Stimulated activated CD4-positive, alpha-beta T cell treated with anti-CD3 and anti-CD28 coated beads, Interleukin-2, amount 100 ng/mL, for 48 hours (primary cell): ENCODE measurements around the gene COL6A5.
"Not testable (repeated sequence)": the region's sequence is repeated elsewhere in the genome, so short reads cannot be mapped to it uniquely, and the experiment has no call there.

Experiments
- DNase-seq, 2 donors: peaks; one replicate each; pipeline ENCODE4 v3.0.0-alpha.2; 2020

The COL6A5 gene, protein sequence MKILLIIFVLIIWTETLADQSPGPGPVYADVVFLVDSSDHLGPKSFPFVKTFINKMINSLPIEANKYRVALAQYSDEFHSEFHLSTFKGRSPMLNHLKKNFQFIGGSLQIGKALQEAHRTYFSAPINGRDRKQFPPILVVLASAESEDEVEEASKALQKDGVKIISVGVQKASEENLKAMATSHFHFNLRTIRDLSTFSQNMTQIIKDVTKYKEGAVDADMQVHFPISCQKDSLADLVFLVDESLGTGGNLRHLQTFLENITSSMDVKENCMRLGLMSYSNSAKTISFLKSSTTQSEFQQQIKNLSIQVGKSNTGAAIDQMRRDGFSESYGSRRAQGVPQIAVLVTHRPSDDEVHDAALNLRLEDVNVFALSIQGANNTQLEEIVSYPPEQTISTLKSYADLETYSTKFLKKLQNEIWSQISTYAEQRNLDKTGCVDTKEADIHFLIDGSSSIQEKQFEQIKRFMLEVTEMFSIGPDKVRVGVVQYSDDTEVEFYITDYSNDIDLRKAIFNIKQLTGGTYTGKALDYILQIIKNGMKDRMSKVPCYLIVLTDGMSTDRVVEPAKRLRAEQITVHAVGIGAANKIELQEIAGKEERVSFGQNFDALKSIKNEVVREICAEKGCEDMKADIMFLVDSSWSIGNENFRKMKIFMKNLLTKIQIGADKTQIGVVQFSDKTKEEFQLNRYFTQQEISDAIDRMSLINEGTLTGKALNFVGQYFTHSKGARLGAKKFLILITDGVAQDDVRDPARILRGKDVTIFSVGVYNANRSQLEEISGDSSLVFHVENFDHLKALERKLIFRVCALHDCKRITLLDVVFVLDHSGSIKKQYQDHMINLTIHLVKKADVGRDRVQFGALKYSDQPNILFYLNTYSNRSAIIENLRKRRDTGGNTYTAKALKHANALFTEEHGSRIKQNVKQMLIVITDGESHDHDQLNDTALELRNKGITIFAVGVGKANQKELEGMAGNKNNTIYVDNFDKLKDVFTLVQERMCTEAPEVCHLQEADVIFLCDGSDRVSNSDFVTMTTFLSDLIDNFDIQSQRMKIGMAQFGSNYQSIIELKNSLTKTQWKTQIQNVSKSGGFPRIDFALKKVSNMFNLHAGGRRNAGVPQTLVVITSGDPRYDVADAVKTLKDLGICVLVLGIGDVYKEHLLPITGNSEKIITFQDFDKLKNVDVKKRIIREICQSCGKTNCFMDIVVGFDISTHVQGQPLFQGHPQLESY (N-terminal part only)

GRCh38 chr3:130345487-130346079 is at the start of gene COL6A5:
Gene COL6A5, plus strand, starts transcription at chr3:130345672. Its CDS starts 27,967 bp downstream, at chr3:130373639.
- DNase-seq: no peak

DNA sequence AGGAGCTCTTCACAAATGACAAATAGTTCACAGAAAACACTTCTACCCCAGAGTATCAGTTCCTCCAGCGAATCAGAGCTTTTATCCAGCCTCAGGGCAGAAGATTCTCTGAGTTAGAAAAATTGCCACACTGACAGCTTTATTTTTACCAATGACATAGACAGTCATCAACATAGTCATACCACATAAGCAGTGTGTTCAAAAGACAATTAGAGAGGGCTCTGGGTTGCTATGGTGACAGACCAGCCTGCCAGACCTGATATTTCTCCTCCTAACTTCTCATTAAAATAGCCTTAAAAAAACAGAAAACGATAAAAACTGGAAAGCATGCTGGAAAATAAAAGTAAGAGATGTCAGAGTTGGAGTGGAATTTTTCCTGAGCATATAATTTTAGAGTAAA is 45.9 kb upstream of the COL6A5 start:
- no peak for DNase-seq

- no peak for DNase-seq
Measured at GRCh38 chr3:130300888-130301287, 44.6 kb upstream of the COL6A5 start.

DNA sequence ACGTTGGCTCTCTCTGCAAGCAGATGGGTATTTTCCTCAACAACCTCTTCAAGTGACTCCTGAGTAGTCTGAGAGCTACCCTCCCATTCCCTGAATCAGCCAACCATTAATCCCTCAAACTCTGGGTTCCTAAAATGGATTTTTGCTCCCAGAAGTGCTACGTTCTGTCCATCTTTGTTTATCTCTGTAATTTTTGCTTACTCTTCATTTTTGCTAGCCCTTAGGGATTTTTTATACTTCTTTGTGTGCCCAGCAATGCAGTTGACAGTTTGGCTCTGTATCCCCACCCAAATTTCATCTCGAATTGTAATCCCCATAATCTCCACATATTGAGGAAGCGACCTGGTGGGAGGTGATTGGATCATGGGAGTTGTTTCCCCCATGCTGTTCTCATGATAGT is 35.4 kb upstream of the COL6A5 start:
- DNase-seq: no peak

DNA sequence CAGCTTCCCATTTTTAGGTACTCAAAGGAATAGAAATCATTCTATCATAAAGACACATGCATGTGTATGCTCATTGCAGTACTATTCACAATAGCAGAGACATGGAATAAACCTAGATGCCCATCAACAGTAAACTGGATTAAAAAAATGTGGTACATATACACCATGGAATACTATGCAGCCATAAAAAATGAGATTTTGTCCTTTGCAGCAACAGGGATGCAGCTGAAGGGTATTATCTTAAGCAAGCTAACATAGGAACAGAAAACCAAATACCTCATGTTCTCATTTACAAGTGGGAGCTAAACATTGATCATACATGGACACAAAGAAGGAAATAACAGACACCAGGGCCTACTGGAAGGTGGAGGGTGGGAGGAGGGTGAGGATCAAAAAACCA is 33.1 kb upstream of the COL6A5 start:
- DNase-seq: no peak

DNA sequence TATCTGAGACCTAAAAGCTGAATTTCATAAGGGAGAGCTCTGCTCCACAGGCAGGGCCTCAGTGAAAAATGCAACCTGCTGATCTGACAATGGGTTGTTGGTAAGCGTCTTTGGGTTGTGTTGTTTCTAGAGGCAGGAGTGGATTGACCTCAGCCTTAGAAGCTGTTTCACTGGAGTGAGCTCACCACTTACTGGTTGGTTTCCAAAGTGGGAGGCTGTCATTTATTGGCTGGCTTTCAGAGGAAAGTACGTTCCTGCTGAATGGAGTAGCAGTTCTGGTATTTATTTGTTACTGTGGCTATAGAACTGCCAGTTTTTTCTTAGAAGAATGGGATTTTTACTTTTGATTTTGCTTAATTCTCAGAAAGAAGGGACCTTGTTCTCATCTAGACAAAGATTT is 29.3 kb upstream of the COL6A5 start:
- no peak for DNase-seq

- DNase-seq: no peak
Measured at GRCh38 chr3:130323503-130323902, 22.0 kb upstream of the COL6A5 start.

GRCh38 chr3:130340766-130341165 is 4.7 kb upstream of the COL6A5 start:
- DNase-seq: no peak

- no peak for DNase-seq
Measured at GRCh38 chr3:130341388-130341787, 4.1 kb upstream of the COL6A5 start.

DNA sequence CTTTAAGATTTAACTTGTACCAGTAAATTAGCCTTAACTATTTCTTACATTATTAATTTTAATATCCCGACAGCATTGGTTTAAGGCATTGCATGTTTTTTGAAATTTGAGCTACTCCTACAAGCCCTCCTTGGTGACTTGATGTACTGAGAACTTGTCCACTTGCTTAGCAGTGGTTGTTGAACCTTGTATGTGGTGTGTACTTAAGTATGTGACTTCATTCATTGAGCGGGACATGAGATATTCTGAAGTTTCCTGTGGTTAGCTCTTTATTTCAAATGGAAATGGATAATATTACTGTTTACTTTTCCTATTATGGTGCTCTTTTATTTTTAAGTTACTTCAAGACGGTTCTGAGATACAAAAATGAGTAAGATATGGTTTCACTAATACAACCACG is 3.6 kb upstream of the COL6A5 start:
- no peak for DNase-seq

- DNase-seq: no peak
Measured at GRCh38 chr3:130342821-130343661, 2.4 kb upstream of the COL6A5 start.

- DNase-seq: not testable (repeated sequence)
Measured at GRCh38 chr3:130348258-130348657, 2.8 kb downstream of the COL6A5 start.

GRCh38 chr3:130354430-130354829 is 9.0 kb downstream of the COL6A5 start:
- DNase-seq: no peak

DNA sequence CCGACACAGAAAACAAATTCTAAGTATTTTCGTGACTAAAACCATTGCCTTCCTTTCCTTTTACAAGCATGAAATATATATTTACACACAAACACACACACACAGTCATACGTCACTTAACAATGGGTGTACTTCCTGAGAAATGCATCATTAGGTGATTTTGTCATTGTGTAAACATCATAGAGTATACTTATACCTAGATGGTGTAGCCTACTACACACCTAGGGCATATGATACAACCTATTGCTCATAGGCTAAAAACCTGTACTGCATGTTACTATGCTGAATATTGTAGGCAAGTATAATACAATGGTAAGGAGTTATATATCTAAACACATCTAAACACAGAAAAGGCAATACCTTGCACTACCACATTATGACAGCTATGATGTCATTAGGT is 28.6 kb downstream of the COL6A5 start:
- no peak for DNase-seq

- DNase-seq: no peak
Measured at GRCh38 chr3:130374908-130375307, 29.4 kb downstream of the COL6A5 start.

GRCh38 chr3:130377960-130378676 is 32.6 kb downstream of the COL6A5 start:
- DNase-seq: no peak

DNA sequence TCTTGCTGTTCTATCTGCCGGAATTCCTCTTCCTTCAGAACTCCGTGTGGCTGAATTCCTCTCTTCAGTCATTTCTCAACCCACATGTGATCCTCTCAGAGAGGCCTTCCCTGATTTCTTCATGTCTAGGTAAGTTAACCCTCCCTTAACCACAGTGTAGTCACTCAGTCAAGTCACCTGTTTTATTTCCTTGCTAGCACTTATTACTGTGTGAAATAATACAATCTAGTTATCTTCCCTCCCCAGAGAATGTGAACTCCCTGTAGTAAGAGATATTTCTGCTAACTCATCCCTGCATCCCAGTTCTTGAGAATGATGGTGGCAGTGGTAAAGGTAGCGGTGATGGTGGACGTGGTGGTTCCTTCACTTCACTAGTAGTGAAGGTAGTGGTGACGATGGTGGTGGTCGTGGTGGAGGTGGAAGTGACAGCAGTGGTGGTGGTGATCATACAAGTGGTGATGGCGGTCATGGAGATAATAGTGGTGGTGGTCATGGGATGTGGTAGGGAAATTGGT is 33.3 kb downstream of the COL6A5 start:
- DNase-seq: no peak

DNA sequence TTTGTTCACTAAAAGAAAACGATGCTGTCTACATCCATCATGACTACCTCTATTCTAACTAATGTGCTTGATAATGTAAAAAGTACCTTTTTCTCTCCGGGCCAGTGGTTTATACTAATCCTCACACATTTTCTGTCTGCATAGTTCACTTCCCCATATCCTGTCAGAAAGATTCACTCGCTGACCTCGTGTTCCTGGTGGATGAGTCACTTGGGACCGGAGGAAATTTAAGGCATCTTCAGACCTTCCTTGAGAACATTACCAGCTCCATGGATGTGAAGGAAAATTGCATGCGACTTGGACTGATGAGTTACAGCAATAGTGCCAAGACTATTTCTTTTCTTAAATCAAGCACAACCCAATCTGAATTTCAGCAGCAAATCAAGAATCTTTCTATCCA is 33.8 kb downstream of the COL6A5 start:
- no peak for DNase-seq

DNA sequence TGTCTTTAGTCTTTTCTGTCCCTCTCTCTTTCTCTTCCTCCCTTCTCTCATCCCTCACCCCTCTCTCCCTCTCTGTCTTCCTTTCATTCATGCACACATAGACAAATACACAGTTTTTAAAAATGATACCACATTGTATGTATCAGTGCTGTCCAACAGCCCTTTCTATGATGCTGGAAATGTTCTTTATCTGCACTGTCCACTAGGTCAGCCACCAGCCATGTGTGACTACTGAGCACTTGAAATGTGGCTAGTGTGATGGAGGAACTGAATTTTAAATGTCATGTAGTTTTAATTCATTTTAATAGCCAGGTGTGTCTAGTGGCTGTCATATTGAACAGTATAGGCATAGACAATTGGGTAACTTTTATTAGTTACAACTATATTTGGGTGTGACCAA is 34.9 kb downstream of the COL6A5 start:
- no peak for DNase-seq

DNA sequence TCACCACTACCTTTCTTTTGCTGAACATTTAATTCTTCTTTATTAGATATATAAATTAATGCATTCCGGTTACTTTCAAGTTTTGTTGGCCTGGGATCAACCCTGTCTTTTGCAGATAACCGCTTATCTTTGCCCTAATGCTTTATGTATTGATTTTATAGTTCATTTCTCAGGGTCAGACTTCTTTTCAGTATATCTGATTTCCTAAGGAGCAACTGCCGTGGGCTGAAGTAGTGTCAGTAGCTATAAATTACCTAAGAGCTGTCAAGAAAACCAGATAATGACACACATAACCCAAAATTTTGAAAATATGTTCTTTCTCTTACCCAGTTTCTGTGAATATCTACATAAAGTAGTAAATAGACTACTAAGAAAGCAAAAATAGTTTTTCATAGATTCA is 38.0 kb downstream of the COL6A5 start:
- no peak for DNase-seq

DNA sequence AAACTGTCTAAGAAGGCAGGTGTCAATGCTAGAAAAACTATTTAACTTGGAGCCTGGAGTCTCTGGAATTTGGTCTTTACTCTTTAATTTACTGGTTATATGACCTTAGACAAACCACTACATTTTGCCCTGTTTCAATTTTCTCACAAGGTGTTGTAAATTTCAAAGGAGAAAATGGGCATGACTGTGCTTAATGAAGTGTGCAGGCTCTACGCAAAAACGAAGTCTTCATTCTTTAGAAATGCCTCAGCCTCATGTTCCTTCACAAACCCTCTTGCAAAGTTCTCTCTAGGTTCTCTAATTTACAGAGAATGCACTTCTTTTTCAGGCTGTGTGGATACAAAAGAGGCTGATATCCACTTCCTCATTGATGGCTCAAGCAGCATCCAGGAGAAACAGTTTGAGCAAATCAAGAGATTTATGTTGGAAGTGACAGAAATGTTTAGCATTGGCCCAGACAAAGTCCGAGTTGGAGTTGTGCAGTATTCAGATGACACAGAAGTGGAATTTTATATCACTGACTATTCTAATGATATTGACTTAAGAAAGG is 39.1 kb downstream of the COL6A5 start:
- DNase-seq: no peak
